Heart left ventricle (tissue), 16 donors: Measurements from ENCODE around the gene FBXL17. TPM values are rescaled to one million over a fixed set of nuclear protein-coding genes. Genes with fewer than 3 reads are reported as not detected.

Experiments
- ATAC-seq, 4 donors: fragments of 200-7000 bp; cut with Tn5 transposase; one replicate each; pipeline ENCODE4 v1.9.1; 2020 to 2022; ENCODE audit warnings: moderate library complexity in 4 of 4, mild to moderate bottlenecking in 3 of 4, moderate number of reproducible peaks in 1 of 4
- DNase-seq, 5 donors: peaks; one replicate each; pipeline ENCODE4 v3.0.0-alpha.2; 2020
- H3K27ac ChIP-seq, 12 donors: fragments of 200-600 bp; sonication (generic) in 4 of 12; one replicate each; pipeline versions ENCODE4 v1.5.0 to v1.8.0; 2016 to 2022; ENCODE audit warnings: mild to moderate bottlenecking in 2 of 12
- H3K27me3 ChIP-seq, 9 donors: fragments of 200-600 bp; sonication (generic) in 2 of 9; one replicate each; pipeline versions ENCODE4 v1.5.1 to v1.8.0; 2016 to 2022; ENCODE audit warnings: mild to moderate bottlenecking in 3 of 9
- H3K36me3 ChIP-seq, 9 donors: fragments of 200-600 bp; sonication (generic) in 2 of 9; one replicate each; pipeline versions ENCODE4 v1.5.0 to v1.8.0; 2018 to 2022; ENCODE audit warnings: mild to moderate bottlenecking in 2 of 9
- H3K4me1 ChIP-seq, 12 donors: fragments of 200-600 bp; sonication (generic) in 4 of 12; one replicate each; pipeline versions ENCODE4 v1.5.0 to v1.8.0; 2016 to 2022; ENCODE audit warnings: mild to moderate bottlenecking in 3 of 12
- H3K4me3 ChIP-seq, 12 donors: fragments of 200-600 bp; sonication (generic) in 4 of 12; one replicate each; pipeline versions ENCODE4 v1.5.0 to v1.8.0; 2017 to 2022; ENCODE audit warnings: mild to moderate bottlenecking in 9 of 12, moderate library complexity in 4 of 12
- H3K9me3 ChIP-seq, 12 donors: fragments of 200-600 bp; sonication (generic) in 4 of 12; one replicate each; pipeline versions ENCODE4 v1.5.0 to v1.8.0; 2016 to 2022; ENCODE audit warnings: mild to moderate bottlenecking in 1 of 12
- POLR2A ChIP-seq, 2 donors: fragments of 450-650 bp; IDR thresholded peaks; one replicate each; pipeline ENCODE4 v1.6.1; 2017; ENCODE audit warnings: antibody characterized with exemption in 2 of 2, mild to moderate bottlenecking in 2 of 2, moderate library complexity in 2 of 2
- WGBS, 4 donors: extraction: QIAGEN DNeasy Blood & Tissue Kit in 2 of 4; methylation state at CpG; one replicate each; pipeline versions ENCODE4 v1.1.5 to v1.1.7; 2013 to 2018; 5-methylcytosine and 5-hydroxymethylcytosine counted together
- intact Hi-C, 10 donors: fragments of 100-400 bp; cut with DNase I; formaldehyde crosslinking; loops; one replicate each; pipeline versions ENCODE4 v1.11.1 to v1.14.2; 2022
- polyA plus RNA-seq, 2 donors: library from polyadenylated mRNA; stranded (reverse); fragments of 200-250 nt; gene quantifications; one replicate each; pipeline ENCODE4 v1.2.3, GENCODE V29; 2013
- total RNA-seq, 9 donors: library from RNA; depleted of rRNA in 2 of 9; stranded (reverse); fragments of >200 nt in 2 of 9; fragmentation: NEBNext Ultra II Directional in 3 of 9; extraction: Animal tissue kit (Norgen Biotek cat#: 25700) in 3 of 9; gene quantifications; one replicate each; pipeline versions ENCODE4 v1.1.0 to v1.2.4, GENCODE V29; 2016 to 2023
- TF ChIP-seq, protein P1 (sequence below), 12 donors: fragments of 200-600 bp; sonication (generic) in 4 of 12; IDR thresholded peaks; one replicate each; pipeline versions ENCODE4 v1.5.0 to v1.8.0; 2018 to 2022; ENCODE audit warnings: antibody characterized with exemption in 12 of 12, mild to moderate bottlenecking in 5 of 12
- donor health status: ischemic (EF 13 %, LVEDD 7.1; RV severe dilation, severe dysfunction).
- donor health status: healthy with polysubstance abuse.
- donor health status: DM: no; HTN: yes; CAD: no.
- donor health status: DM: no; HTN: no; CAD: no.
- donor health status: ischemic (EF 25% LVEDD 6.9; RV normal size, moderate dysfunction).
- donor health status: ischemic (EF 25% LVEDD 5.7; RV mildly dilated, moderate dysfunction).
- donor health status: healthy.
- donor health status: DM: yes; HTN: yes; CAD: no.
- donor health status: ischemic (EF 35%, LVEDD 5.7; RV mildly dilated, moderate dysfunction).
- donor health status: nonischemic (EF 11% LVEDD 7.7; RV severe dilation, severe dysfunction).
- donor health status: DM: yes; HTN: yes; CAD: no.
- donor health status: PGD.
- donor health status: ischemic (EF 29% LVEDD 5.4; RV normal size, mild dysfunction).
- donor health status: nonischemic (EF 23%, LVEDD 6.1; RV moderate dilation, normal function).

FBXL17 gene
- total and polyA plus RNA-seq, 11 donors, result 10.2 to 39.4 (median 33.1) TPM

DNA sequence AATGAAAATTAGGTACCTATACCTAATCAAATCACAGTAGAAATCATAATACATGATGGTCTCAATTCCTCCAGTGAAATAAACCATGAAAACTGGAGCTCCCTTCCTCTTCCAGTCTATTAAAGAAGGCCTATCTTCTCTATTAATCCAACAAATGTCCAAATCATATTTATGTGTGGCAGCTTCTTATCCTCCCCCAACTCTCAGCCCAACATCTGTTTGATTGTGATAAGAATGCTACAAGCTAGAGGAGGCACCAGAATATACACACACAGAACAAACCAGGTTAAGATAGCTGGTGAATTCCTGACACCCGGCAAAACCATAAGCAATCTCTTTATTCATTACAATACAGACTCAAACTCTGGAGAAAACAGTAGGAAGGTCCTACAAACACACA lies 110.8 kb downstream of the FBXL17 start:
- TF ChIP-seq POLR2A (IDR thresholded peaks at IDR 0.05), result no peak
- TF ChIP-seq, protein P1, sequence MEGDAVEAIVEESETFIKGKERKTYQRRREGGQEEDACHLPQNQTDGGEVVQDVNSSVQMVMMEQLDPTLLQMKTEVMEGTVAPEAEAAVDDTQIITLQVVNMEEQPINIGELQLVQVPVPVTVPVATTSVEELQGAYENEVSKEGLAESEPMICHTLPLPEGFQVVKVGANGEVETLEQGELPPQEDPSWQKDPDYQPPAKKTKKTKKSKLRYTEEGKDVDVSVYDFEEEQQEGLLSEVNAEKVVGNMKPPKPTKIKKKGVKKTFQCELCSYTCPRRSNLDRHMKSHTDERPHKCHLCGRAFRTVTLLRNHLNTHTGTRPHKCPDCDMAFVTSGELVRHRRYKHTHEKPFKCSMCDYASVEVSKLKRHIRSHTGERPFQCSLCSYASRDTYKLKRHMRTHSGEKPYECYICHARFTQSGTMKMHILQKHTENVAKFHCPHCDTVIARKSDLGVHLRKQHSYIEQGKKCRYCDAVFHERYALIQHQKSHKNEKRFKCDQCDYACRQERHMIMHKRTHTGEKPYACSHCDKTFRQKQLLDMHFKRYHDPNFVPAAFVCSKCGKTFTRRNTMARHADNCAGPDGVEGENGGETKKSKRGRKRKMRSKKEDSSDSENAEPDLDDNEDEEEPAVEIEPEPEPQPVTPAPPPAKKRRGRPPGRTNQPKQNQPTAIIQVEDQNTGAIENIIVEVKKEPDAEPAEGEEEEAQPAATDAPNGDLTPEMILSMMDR (IDR thresholded peaks at IDR 0.05), result no peak
- H3K27ac ChIP-seq, result no peak overlapping the region
- DNase-seq (no peak), ATAC-seq (no peak)
- no peaks in the 10 kb centered on the region for H3K27me3 ChIP-seq
- H3K36me3 ChIP-seq, result no peaks in the 10 kb centered on the region
- H3K4me1 ChIP-seq, result peaks cover 0 to 6% (median 0%) of the 10 kb centered on the region in 12 donors
- WGBS, 4 donors, result 31 to 53% (median 43%) methylated on average over 1 of the region's 1 CpG
- no peaks in the 10 kb centered on the region for H3K9me3 ChIP-seq
- no peak overlapping the region for H3K4me3 ChIP-seq
- intact Hi-C loops, result no loop called here

DNA sequence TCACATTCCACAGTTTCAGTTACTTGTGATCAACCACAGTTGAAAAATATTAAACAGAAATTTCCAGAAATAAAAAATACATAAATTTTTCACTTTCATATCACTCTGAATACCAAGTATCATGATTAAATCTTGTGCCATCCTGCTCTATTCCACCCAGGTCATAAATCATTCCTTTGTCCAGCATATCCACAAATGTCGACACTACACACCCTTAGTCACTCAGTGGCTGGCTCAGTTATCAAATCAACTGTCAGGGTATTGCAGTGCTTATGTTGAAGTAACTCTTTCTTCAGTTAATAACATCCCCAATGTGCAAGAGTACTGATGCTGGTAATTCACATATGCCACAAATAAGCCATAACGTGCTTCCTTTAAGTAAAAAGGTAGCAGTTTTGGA lies 115.7 kb downstream of the FBXL17 start:
- Histone ChIP-seq H3K27me3 (no peaks in the 10 kb centered on the region), H3K4me3 (no peak overlapping the region), H3K9me3 (no peaks in the 10 kb centered on the region), H3K36me3 (no peaks in the 10 kb centered on the region), H3K27ac (no peak overlapping the region), H3K4me1 (peaks cover 0 to 8% (median 0%) of the 10 kb centered on the region in 12 donors)
- intact Hi-C loops, result loop anchor here in 2 of 10 donors (10.0 kb wide), 1 partner anchor 79 kb away; no protein-coding TSS in a partner anchor
- TF ChIP-seq, protein P1 (IDR thresholded peaks at IDR 0.05), result no peak
- TF ChIP-seq POLR2A (IDR thresholded peaks at IDR 0.05), result no peak
- no peak for DNase-seq
- ATAC-seq, result no peak
- WGBS, 4 donors, result 69 to 83% (median 81%) methylated on average over 2 of the region's 2 CpGs

DNA sequence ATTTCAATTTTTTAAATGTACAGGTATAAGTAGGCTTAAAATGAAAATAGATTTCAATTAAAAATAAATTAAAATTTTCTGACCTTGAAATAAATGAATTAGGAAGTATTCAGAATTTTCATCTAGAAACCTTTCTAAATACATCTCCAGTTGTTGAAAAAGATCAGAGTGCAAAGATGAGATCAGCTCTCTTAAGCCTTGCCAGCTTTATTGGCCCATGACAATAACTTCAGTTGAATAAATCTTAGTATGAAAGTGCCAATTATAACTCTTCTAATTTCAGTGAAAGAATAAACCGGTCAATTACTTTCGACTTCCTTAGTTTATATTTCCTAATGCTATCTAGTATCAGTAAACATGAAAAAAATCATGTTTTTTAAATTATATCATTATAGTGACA lies 117.4 kb downstream of the FBXL17 start:
- TF ChIP-seq, protein P1 (IDR thresholded peaks at IDR 0.05), result no peak
- Histone ChIP-seq H3K36me3 (no peaks in the 10 kb centered on the region), H3K4me3 (no peak overlapping the region), H3K9me3 (no peaks in the 10 kb centered on the region), H3K27ac (no peak overlapping the region), H3K27me3 (no peaks in the 10 kb centered on the region), H3K4me1 (peaks cover 0 to 18% (median 3%) of the 10 kb centered on the region in 12 donors)
- WGBS, 4 donors, result 76 to 89% (median 85%) methylated on average over 2 of the region's 2 CpGs
- ATAC-seq (no peak), DNase-seq (no peak)
- intact Hi-C loops, result loop anchor here in 5 of 10 donors (5.0 to 10.0 kb wide), 3 partner anchors 78 to 83 kb away; no protein-coding TSS in a partner anchor

DNA sequence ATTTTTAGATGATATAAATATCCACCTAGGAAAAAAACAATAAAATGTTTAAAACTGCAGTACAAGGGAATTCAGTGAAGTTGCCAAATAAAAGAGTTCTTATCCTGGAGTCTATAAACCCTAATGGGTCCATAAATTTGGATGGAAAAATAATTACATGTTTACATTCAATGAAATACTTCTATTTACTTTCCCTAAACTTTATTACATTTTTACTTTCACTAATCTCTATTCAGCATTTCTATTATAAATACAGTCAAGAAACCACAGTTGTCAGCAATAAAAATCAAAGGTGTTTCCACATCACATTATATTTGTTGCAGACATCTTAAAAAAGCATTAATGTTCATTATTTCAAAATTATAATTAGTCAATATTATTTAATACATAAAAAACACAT lies 118.6 kb downstream of the FBXL17 start:
- intact Hi-C loops, result loop anchor here in 5 of 10 donors (5.0 to 10.0 kb wide), 3 partner anchors 79 to 84 kb away; no protein-coding TSS in a partner anchor
- H3K9me3 ChIP-seq, result no peaks in the 10 kb centered on the region
- TF ChIP-seq, protein P1 (IDR thresholded peaks at IDR 0.05), result no peak
- TF ChIP-seq POLR2A (IDR thresholded peaks at IDR 0.05), result no peak
- H3K36me3 ChIP-seq, result no peaks in the 10 kb centered on the region
- H3K27ac ChIP-seq, result no peak overlapping the region
- H3K4me1 ChIP-seq, result peaks cover 0 to 21% (median 5%) of the 10 kb centered on the region in 12 donors
- H3K4me3 ChIP-seq, result no peak overlapping the region
- ATAC-seq, result no peak
- no peaks in the 10 kb centered on the region for H3K27me3 ChIP-seq
- DNase-seq, result no peak
